ENCODE data around the gene TAF12.
"Not testable (repeated sequence)": the region's sequence is repeated elsewhere in the genome, so short reads cannot be mapped to it uniquely, and the experiment has no call there.

The TAF12 gene, protein sequence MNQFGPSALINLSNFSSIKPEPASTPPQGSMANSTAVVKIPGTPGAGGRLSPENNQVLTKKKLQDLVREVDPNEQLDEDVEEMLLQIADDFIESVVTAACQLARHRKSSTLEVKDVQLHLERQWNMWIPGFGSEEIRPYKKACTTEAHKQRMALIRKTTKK

GRCh38 chr1:28642847-28643635 lies at the start of gene TAF12:
Gene TAF12 (minus strand): TSS chr1:28643067. CDS start chr1:28622081, 20,986 bp downstream.
- DNase-seq (ENCODE audit: low spot score): peak; percentile 94

- not testable (repeated sequence) for DNase-seq (ENCODE audit: low spot score)
Observed at GRCh38 chr1:28691627-28692026, 48.8 kb upstream of the TAF12 start.

GRCh38 chr1:28684937-28685336 lies 42.1 kb upstream of the TAF12 start:
- no peak for DNase-seq (ENCODE audit: low spot score)

DNA sequence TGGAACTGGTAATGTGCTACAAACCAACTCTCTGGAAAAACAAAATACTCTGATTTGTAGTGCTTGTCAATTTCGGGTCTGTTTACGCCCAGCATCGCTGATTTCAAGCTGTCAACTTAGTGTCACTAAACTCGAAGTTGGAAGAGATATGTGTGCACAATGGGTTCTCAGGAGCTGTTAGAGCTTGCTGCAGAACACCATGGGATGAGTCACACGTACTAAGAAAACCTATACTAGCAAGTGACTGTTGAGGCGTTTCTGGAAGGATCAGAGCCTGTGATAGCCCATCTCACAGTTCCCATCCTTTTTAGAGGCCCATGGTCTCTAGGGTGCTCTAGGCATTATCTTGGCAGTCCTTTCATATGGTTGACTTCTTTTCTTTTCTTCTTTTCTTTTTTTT lies 40.0 kb upstream of the TAF12 start:
- DNase-seq (ENCODE audit: low spot score): no peak

DNA sequence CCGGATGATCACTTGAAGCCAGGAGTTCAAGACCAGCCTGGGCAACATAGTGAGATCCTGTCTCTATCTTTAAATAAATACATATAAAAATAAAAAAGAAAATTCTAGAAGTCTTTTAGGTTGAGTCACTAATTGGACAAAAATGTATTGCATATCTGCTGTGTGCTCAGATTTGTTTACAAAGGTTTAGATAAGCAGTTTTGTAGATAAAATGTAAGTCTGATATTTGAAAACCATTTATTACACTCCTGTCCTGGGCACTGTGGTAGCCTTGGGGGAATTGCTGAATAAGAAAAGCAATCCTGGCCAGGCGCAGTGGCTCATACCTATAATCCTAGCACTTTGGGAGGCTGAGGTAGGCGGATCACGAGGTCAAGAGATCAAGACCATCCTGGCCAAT lies 37.3 kb upstream of the TAF12 start:
- DNase-seq (ENCODE audit: low spot score): no peak

DNA sequence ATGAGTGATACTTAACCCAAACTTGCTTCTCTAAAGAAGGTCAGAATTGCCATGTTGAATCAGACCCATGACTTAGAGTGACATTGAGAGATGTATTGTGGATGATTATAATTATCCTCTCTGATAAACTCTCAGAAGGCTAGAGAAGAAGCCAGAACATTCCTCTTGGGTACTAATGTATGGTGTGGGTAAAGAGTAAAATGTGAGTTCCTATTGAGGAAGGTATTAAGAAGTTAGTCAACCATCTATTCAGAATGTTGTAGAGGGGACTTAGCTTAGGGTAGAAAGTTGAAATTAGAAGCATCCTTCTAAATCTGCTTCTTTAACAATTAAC lies 33.0 kb upstream of the TAF12 start:
- DNase-seq (ENCODE audit: low spot score): no peak

DNA sequence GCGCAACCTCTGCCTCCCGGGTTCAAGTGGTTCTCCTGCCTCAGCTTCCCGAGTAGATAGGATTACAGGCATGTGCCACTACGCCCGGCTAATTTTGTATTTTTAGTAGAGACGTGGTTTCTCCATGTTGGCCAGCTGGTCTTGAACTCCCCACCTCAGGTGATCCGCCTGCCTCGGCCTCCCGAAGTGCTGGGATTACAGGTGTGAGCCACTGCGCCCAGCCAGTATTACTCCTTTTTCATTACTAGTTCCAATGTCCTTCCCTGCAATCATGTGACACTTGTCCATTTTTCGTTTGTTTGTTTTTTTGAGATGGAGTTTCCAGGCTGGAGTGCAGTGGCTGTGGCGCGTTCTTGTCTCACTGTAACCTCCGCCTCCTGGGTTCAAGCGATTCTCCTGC lies 30.1 kb upstream of the TAF12 start:
- not testable (repeated sequence) for DNase-seq (ENCODE audit: low spot score)

DNA sequence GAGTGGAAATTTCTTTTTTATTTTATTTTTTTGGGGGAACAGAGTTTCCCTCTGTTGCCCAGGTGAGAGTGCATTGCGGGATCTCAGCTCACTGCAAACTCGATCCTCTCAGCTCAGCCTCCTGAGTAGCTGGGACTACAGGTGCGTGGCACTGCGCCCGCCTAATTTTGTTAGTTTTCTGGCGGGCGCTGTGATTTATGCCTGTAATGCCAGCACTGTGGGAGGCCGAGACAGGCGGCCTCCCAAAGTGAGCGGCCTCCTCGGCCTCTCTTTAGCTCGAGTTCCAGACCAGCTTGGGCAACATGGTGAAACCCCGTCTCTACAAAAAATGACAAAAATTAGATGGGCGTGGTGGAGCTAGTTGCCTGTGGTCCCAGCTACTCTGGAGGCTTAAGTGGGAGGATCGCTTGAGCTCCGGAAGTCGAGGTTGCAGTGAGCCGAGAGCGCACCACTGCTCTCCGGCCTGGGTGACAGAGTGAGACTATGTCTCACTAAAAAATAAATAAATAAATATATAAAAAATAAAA lies 28.4 kb upstream of the TAF12 start:
- no peak for DNase-seq (ENCODE audit: low spot score)

DNA sequence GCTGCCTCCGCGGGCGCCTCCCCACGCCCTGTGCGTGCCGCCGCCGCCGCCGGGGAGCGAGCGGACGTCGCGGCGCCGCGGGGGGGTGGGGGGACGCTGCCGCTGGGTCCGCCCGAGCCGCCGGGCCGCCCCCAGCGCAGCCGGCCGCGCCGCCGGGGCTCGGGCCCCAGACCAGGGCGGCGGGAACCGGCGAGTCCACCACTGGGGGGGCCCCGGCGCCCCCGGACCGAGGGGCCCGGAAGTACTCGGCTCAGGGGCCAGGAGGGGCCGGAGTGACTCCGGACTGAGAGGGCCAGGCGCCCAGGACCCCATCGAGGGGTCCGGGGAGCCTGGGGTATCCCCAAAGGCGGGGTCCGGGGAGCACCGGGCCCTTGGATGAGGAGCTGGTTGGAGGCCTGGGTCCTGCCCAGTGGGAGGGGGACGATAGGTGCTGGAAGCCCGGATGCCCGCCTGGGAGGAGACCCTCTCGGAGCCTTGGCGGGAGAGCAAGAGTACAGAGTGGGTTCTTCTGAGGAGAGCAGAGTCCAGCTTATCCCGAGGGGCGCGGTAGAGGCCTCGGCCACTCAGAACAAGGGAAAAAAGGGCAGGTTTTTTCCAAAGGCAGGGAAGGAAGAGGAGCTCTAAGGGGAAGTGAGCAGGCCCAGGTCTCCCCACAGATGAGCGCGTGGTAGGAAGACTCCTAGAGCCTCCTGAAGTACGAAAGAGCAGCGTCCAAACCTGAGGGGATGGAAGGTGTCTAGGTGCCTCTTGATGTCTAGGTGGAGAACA lies 26.3 kb upstream of the TAF12 start:
- DNase-seq (ENCODE audit: low spot score): no peak

GRCh38 chr1:28668191-28668955 lies 25.5 kb upstream of the TAF12 start, which contains the start of gene GMEB1:
Gene GMEB1 (plus strand): TSS chr1:28668784. CDS start chr1:28683613, 14,829 bp downstream.
- DNase-seq (ENCODE audit: low spot score): peak; percentile 98

DNA sequence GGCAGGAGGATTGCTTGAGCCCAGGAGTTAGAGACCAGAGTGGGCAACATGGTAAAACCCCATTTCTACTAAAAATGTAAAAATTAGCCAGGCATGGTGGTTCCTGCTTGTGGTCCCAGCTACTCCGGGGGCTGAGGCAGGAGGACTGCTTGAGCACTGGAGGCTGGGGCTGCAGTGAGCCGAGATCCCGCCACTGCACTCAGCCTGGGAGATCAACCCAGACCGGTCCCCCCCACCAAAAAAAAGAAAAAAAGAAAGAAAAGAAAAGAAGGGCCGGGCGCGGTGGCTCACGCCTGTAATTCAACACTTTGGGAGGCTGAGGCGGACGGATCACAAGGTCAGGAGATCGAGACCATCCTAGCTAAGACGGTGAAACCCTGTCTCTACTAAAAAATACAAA lies 23.9 kb upstream of the TAF12 start:
- no peak for DNase-seq (ENCODE audit: low spot score)

- no peak for DNase-seq (ENCODE audit: low spot score)
Observed at GRCh38 chr1:28663871-28664470, 21.1 kb upstream of the TAF12 start.

DNA sequence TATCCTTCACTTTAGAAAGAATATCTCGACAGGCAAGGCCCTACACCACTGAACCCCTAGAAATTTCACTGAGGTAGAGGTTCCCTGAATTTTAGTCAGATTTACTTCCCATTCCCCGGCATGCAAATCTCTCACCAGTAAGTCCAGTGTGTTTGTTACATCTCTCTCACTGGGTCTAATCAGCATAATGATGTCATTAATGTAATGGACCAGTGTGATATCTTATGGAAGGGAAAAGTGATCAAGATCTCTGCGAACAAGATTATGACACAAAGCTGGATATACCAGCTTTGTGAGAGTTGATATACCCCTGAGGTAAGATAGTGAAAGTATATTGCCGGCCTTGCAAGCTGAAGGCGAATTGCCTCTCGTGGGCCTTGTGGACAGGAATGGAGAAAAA lies 13.5 kb upstream of the TAF12 start:
- DNase-seq (ENCODE audit: low spot score): no peak

DNA sequence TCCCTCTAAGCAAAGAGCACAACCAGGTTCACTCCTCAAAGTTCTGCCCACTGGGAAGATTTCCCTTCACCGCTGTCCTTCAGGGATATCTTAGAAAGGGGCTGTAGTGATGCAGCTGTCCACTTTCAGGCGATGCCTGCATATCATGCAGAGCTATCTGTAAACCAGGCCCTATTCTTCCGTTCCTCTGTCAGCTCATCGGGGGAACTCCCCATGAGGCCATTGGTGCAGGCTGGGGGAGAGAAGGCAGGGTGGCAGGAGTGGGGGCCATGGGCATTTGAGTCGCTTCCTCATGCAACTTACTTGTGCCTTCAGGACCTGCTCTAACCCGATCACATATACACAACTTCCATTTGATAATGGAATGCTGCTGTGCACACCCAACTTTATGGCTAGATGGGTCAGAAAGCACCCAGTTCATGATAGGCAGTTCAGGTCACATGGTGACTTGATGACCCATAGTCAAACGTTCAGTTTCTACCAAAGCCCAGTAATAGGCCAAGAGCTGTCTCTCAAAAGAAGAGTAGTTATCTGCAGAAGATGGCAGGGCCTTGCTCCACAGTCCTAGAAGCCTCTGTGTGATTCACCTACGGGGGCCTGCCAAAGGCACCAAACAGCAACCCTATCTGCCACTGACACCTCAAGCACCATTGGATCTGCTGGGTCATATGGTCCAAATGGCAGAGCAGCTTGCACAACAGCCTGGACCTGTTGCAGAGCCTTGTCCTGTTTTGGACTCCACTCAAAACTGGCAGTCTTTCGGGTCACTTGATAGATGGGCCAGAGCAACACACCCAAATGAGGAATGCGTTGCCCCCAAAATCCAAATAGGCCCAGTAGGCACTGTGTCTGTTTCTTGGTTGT lies 12.8 kb upstream of the TAF12 start:
- DNase-seq (ENCODE audit: low spot score): not testable (repeated sequence)

- not testable (repeated sequence) for DNase-seq (ENCODE audit: low spot score)
Observed at GRCh38 chr1:28653870-28654269, 11.0 kb upstream of the TAF12 start.

GRCh38 chr1:28653063-28653462 lies 10.2 kb upstream of the TAF12 start:
- not testable (repeated sequence) for DNase-seq (ENCODE audit: low spot score)

GRCh38 chr1:28648474-28649198 lies 5.8 kb upstream of the TAF12 start, which contains the start of gene RNU11:
Gene RNU11 (plus strand): TSS chr1:28648600.
- peak; percentile 75 for DNase-seq (ENCODE audit: low spot score)

- DNase-seq (ENCODE audit: low spot score): peak; percentile 88
Observed at GRCh38 chr1:28648008-28648473, 5.2 kb upstream of the TAF12 start.

DNA sequence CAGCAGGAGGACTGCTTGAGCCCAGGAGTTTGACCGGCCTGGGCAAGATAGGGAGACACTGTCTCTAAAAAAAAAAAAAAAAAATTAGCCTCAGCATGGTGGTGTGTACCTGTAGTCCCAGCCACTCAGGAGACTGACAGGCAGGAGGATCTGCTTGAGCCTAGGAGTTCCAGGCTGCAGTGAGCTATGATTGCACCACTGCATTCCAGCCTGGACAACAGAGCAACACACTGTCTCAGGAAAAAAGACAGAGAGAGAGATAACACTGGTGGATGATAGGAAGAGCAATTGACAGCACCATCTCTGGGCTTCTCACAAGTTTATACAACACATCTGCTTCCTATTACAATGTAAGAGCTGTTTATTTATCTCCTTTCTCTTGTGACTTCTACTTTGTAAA lies 3.2 kb upstream of the TAF12 start:
- no peak for DNase-seq (ENCODE audit: low spot score)

- not testable (repeated sequence) for DNase-seq (ENCODE audit: low spot score)
Observed at GRCh38 chr1:28645406-28645805, 2.5 kb upstream of the TAF12 start.

All from iPS-NIHi11 (cell line).